HPDE6-E6E7 (cell line): ENCODE results near the gene RPRD1B.

ENCODE experiments used
- DNase-seq: peaks from one replicate; pipeline ENCODE4 v3.0.0; 2011; ENCODE audit warnings: missing footprints; ENCODE audit errors: extremely low spot score

The RPRD1B gene

DNA sequence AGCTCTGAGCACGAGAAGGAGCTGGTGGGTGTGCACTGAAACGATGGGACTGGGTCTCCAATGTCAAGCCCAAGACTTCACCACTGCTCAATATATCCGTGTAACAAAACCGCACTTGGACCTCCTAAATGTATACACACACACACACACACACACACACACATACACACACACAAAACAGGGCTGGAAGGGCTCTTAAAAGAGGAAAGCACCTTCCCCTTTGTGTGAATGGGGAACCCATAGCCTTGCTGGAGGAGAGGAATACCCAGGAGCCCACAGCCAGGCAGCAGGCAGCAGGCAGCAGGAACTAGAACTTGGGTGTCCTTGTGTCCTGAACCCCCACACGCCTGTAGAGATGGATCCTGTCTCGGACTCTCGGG is 101.7 kb downstream of the RPRD1B start:
- DNase-seq: no peak

DNA sequence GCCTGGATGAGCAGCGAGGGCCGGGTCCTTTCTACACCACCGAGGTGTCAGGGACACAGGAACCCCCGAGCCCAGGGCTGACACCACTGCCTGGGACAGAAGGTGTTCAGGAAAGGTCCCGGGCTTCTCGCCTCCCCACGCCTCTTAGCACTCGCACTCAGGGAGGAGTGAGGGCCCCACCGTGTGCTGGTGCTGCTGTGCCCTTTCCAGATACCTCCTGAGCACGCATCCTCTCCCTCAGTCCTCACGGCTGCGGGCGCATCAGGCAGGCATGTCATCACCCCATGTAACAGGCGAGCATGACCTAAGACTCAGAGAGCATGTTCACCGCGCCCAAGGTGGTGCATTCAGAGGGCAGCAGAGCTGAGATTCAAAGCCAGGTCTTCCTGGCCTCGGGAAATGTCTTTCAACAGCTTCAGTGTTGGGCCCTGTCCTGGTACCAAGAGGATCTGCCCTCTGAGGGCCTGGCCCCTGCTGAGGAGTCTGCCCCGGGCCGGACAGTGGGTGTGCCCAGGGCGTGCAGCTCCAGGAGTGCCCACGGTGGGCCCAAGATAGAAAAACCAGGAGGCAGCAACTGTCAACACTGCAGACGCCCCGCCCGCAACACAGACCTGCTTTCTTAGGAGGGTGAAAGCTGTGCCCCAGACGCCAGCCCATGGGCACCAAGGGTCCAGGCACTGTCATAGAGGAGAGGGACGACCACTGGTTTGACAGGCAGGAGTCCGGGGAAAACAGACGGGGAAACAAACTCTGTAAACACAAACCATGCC is 102.3 kb downstream of the RPRD1B start:
- DNase-seq: no peak

DNA sequence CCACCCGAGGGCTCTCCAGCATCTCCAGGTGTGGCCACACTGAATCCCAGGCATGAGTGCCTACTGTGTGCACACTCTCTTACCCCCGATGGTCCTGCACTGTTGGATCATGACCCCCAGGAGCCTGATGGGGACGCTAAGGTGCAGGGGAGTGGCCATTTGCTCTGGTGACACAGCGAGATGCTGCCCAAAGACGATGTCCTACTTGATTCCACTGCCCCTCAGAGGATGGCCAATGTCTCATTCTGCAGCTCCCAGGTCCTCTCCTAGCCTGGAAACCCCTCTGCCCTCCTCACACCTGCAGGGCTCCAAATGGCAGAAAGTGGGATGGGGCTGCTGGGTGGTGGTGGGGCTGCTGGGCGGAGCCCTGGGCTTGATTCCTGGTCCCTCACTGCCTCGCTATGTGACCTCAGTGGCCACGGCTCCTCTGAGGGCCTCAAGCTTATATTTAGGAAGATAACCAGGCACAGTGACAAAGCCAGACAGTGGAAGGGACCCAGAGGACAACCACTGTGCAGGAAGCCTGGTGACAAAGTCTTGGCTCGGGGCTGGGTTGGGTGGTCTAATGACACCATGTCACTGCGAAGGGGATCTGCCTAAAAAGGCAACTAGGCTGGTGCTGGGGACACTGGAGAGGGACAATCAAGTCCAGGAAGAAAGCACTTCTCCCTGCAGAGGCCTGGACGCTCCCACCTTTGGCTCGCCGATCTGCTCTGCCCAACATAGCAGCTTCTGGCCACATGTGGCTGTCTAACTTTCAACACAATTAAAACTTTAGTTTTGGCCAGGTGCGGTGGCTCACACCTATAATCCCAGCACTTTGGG is 103.1 kb downstream of the RPRD1B start:
- DNase-seq: no peak

DNA sequence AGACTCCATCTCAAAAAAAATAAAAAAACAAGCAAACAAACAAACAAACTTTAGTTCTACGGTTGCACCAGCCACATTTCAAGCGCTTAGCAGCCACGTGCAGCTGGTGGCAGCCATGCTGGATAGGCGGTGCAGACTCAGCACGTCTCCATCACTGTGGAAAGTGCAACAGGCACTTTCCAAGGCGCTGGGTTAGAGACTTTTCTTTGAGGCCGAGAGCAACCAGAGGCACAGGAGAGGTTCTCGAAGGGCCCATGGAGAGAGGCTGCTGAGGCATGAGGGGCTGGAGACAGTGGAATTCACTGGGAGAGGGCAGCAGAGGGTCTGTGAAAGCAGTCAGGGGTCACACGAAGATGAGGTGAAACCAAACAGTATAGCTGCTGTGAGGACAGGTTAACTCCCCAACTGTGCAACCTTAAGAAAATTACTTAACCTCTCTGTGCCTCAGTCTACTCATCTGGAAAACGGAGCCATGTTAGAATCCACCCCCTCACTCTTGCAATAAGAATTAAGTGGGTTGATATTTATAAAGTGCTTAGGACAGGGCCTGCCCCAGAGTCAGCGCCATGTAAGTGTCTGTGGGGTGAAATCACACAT is 104.0 kb downstream of the RPRD1B start:
- no peak for DNase-seq

DNA sequence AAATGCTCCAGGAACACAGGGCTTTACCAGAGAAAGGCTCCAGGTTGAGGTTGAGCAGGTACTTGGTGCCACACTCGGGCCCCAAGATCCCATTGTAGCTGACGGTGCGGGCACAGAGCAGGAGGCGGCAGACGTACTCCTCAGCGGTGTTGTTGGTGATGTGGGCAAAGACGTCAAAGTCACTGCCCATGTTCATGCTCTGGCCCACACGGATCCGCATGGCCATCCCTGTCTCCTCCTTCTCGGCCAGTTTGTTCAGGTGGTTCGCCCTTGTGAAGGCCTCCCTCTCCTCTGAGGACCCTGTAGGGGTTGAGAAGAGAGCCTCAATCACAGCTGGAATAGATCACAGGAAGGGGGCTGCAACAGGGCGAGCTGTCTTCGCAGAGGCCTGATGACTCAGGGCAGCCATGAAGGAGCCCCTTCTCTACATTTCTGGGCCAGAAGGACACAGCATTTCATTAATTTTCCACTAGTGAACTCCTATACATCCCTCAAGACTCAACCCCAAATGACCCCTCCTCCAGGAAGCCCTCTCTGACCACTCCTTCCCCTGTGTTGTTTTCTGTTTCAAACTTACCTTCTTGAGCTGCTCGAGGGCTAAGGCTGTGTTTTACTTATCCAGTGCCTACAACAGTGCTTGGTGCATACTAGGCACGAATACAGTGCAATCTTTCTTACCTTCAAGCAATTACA is 104.7 kb downstream of the RPRD1B start:
- DNase-seq: no peak

DNA sequence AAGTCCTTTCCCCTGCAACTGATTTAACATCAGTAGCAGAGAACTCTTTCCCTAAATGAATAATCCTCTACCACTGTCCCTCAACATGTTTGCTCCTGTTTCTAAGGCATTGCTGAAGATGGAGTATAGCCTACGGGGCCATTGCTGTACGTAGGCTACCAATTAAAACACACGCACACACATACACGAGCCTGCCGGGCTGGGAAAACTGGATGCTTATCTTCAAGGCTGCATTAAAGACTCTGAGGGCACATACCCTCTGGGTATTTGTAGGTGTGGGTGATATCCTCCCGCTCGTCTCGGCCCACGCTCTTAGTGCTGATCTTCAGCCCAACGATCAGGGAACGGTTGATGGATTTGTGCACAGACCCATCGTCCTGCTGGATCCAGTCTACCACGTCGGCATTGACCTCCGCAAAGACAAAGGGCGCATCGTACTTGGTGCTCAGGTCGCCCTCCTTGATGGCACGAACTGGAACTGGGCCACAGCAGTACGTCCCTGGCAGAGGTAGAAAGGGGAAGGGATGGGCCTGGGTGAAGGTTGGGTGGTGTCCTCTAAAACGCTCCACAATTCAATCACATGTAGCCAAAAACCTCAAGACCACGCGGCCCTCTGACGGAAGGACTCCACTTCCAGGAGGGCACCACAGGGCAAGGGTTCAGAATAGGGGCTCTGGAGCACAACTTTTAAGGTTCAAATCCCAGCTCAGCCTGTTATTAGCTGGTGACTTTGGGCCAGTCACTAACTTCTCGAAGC is 105.8 kb downstream of the RPRD1B start:
- DNase-seq: no peak

DNA sequence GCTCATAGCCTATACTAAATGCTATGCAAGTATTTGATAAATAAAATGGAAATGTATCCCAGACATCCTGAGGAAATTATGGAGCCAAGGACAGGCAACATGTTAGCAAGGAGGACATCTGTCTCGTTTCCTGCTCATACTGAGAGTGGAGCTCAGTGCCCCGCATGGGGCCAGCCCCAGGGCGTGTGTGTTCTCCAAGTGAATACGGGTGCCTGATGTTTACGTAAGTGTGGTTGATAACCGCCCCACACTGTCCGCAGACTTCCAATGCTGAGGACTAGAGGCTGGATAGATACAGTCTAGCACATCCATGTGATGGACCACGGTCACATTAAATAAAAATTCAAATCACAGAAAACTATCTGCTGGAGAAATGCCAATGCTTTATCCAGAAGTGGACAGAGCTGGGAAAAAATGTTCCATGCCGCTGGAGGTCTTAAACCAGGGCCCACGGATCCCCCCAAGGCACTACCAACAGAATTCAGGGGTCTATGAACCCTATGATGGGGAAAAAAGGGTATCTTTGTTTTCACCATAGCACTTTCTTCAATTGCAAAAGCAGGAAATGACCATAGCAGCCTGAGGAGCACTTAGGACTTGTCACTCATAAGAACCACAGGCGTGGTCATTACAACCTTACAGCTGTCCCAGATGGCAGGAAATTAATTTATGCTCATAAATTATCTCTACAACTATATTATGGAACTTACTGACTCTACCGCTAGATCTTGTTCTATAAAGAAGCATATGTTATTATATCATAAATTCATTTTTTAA is 106.6 kb downstream of the RPRD1B start:
- DNase-seq: no peak

DNA sequence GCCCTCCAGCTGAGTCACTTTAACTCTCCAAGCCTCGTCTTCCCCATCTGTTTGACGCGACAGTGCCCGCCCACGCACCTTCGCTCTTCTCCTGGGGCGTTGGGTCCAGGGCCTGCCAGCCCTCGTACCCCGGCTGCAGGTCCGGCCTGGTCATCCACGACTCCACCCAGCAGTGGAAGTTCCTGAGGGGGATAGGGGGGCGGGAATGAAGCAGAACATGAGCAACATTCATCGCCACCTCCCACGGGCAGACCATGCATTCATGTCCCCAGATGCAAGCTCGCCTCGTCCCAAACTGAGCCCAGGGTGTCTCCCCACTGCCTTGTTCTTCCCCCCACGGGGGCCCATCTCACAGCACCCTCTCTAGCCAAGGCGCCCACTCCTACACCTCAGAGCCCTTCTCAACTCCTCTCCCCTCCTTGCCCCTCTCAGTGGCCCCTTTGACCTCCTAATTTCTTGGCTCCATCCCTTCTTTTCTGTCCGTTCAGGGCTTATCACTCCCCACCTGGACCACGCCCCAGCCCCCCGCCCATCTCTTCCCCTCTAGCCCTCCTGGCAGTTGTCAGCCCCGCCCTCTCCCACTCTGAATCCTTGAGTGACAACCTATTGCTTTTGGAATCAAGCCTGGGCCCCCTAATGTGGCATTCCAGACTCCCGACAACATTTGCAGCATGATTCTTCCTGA is 107.8 kb downstream of the RPRD1B start:
- no peak for DNase-seq
